SU-DHL-6 (cell line): ENCODE data around the gene TIMP2.

Source experiments
- H2AFZ ChIP-seq: fragments of 200-600 bp; sonication (generic); 2 replicates; pipeline ENCODE4 v1.6.1; 2014; ENCODE audit warnings: low read depth, mild to moderate bottlenecking, moderate library complexity, mixed read lengths, antibody characterized with exemption, low read length; ENCODE audit not compliant: severe bottlenecking
- H3F3A ChIP-seq: fragments of 200-600 bp; shearing (Covaris generic); 2 replicates; pipeline ENCODE4 v1.6.0; 2016; ENCODE audit warnings: antibody characterized with exemption, mild to moderate bottlenecking; ENCODE audit not compliant: insufficient read depth
- H3K27ac ChIP-seq: fragments of 200-600 bp; sonication (generic); 2 replicates; pipeline ENCODE4 v1.5.1; 2016; ENCODE audit warnings: low read depth, mild to moderate bottlenecking, low read length, moderate library complexity, mixed read lengths
- H3K27me3 ChIP-seq: fragments of 200-600 bp; sonication (generic), shearing (Covaris generic); 2 replicates; pipeline ENCODE4 v1.6.0; 2014; ENCODE audit warnings: mild to moderate bottlenecking, low read length
- H3K36me3 ChIP-seq: fragments of 200-600 bp; sonication (generic); 2 replicates; pipeline ENCODE4 v1.6.1; 2014; ENCODE audit warnings: mild to moderate bottlenecking, low read length, mixed read lengths
- H3K4me2 ChIP-seq: fragments of 300-600, 200-600 bp; shearing (Covaris generic), sonication (generic); 2 replicates; pipeline ENCODE4 v1.6.0; 2014; ENCODE audit warnings: low read length, low read depth, mild to moderate bottlenecking; ENCODE audit not compliant: poor library complexity, severe bottlenecking
- H3K4me3 ChIP-seq: fragments of 200-600 bp; sonication (generic); 2 replicates; pipeline ENCODE4 v1.5.1; 2014; ENCODE audit warnings: antibody characterized with exemption, low read length, mild to moderate bottlenecking, mixed read lengths; ENCODE audit not compliant: insufficient read depth, poor library complexity, severe bottlenecking
- H3K79me2 ChIP-seq: fragments of 200-600 bp; sonication (generic); 2 replicates; pipeline ENCODE4 v1.6.1; 2014; ENCODE audit warnings: mild to moderate bottlenecking, low read length, moderate library complexity; ENCODE audit not compliant: insufficient read depth
- H3K9ac ChIP-seq: fragments of 200-600 bp; sonication (generic); 2 replicates; pipeline ENCODE4 v1.7.0; 2014; ENCODE audit warnings: mild to moderate bottlenecking, low read length
- H3K9me2 ChIP-seq: fragments of 200-600 bp; sonication (generic); replicated peaks from 2 replicates; pipeline ENCODE4 v1.6.1; 2014; ENCODE audit warnings: low read length; ENCODE audit not compliant: insufficient read depth
- H3K9me3 ChIP-seq: fragments of 200-600 bp; sonication (generic); 2 replicates; pipeline ENCODE4 v1.6.1; 2014; ENCODE audit warnings: low read length, mixed read lengths; ENCODE audit not compliant: insufficient read depth
- H4K20me1 ChIP-seq: fragments of 200-600 bp; sonication (generic); 2 replicates; pipeline ENCODE4 v1.6.1; 2014; ENCODE audit warnings: low read depth, mild to moderate bottlenecking, antibody characterized with exemption, low read length, moderate library complexity, mixed read lengths
- CTCF ChIP-seq: fragments of 200-600 bp; sonication (generic); IDR thresholded peaks from one replicate; pipeline ENCODE4 v1.5.1; 2017; ENCODE audit warnings: antibody characterized with exemption, mild to moderate bottlenecking, low read length, moderate library complexity; ENCODE audit not compliant: insufficient read depth, poor library complexity, severe bottlenecking
- EZH2phosphoT487 ChIP-seq: fragments of 200-600 bp; sonication (generic), shearing (Covaris generic); conservative IDR thresholded peaks from 2 replicates; pipeline ENCODE4 v1.6.1; 2018; ENCODE audit warnings: mild to moderate bottlenecking, antibody characterized with exemption, low read length, moderate library complexity, mixed read lengths

TIMP2 gene

GRCh38 chr17:78937561-78937960, 12.4 kb upstream of the TIMP2 start:
- Histone ChIP-seq H4K20me1 (no peaks in the 10 kb centered on the region), H3K27ac (no peak overlapping the region), H3K9me3 (no peaks in the 10 kb centered on the region), H3K36me3 (no peaks in the 10 kb centered on the region), H3K27me3 (no peaks in the 10 kb centered on the region), H3K79me2 (no peaks in the 10 kb centered on the region), H3K4me3 (no peak overlapping the region), H3K4me2 (no peak overlapping the region), H3F3A (no peaks in the 10 kb centered on the region), H3K9me2 (no peaks in the 10 kb centered on the region), H2AFZ (no peak overlapping the region), H3K9ac (no peak overlapping the region)
- TF ChIP-seq CTCF (no peak), EZH2phosphoT487 (no peak)

- Histone ChIP-seq H3F3A (no peaks in the 10 kb centered on the region), H3K9me2 (no peaks in the 10 kb centered on the region), H3K79me2 (no peaks in the 10 kb centered on the region), H4K20me1 (no peaks in the 10 kb centered on the region), H3K4me2 (no peak overlapping the region), H3K36me3 (no peaks in the 10 kb centered on the region), H3K27ac (no peak overlapping the region), H2AFZ (no peak overlapping the region), H3K4me3 (no peak overlapping the region), H3K9me3 (no peaks in the 10 kb centered on the region), H3K9ac (no peak overlapping the region), H3K27me3 (no peaks in the 10 kb centered on the region)
- no peak for TF ChIP-seq CTCF
- TF ChIP-seq EZH2phosphoT487, result no peak
Measured at GRCh38 chr17:78935419-78936323, 10.5 kb upstream of the TIMP2 start.

- Histone ChIP-seq H3K4me2 (no peak overlapping the region), H2AFZ (no peak overlapping the region), H3K9me3 (no peaks in the 10 kb centered on the region), H3K36me3 (no peaks in the 10 kb centered on the region), H3K9ac (no peak overlapping the region), H3K79me2 (no peaks in the 10 kb centered on the region), H3K27me3 (no peaks in the 10 kb centered on the region), H3K4me3 (no peak overlapping the region), H3K27ac (no peak overlapping the region), H4K20me1 (no peaks in the 10 kb centered on the region), H3K9me2 (no peaks in the 10 kb centered on the region), H3F3A (no peaks in the 10 kb centered on the region)
- TF ChIP-seq CTCF (no peak), EZH2phosphoT487 (no peak)
Measured at GRCh38 chr17:78934681-78935418, 9.7 kb upstream of the TIMP2 start.
